GM19328 (cell line): ENCODE measurements around the gene MYO1F.
A peak's percentile ranks its signal among the peaks of the same experiment; 100 is the strongest.
"Not testable (repeated sequence)": the region's sequence is repeated elsewhere in the genome, so short reads cannot be mapped to it uniquely, and the experiment has no call there.

Experiments used
- ATAC-seq: cut with Tn5 transposase; IDR thresholded peaks from one replicate; pipeline ENCODE4 v1.9.1; 2021; ENCODE audit warnings: mild to moderate bottlenecking, moderate library complexity; ENCODE audit not compliant: unreplicated experiment

MYO1F gene

GRCh38 chr19:8519388-8519787, 57.9 kb downstream of the MYO1F start:
- ATAC-seq: no peak

- no peak for ATAC-seq
Measured at GRCh38 chr19:8518536-8518935, 58.7 kb downstream of the MYO1F start.

DNA sequence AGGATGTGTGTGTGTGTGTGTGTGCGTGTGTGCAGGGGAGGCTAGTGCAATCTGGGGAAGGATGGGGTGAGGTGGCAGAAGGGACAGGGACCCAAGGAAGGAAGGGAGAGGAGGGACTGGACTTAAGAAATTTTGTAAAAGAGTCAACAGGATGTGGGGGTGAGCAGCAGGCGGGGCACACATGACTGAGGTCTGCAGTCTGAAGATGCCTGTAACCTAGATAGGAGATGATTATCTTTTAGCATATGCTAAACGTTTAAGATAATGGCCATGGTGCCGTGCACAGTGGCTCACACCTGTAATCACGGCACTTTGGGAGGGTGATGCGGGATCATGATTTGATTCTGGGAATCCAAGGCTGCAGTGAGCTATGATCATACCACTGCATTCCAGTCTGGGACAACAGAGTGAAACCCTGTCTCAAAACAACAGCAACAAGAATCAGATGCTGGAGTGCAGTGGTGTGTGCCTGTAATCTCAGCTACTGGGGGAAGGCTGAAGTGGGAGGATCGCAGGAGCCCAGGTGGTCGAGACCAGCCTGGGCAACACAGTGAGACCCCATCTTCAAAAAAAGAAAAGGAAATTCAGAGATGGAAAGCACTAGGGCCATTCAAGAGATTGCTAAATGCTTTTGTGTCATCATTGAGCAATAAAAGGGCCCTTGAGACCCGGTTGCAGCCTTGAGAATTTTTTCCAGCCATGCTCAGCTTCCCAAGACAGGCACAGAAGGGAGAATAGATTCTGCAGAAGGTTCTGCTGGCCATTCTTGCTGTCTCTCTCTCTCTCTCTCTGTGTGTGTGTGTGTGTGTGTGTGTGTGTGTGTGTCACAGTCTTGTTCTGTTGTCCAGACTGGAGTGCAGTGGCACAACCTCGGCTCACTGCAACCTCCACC, 59.4 kb downstream of the MYO1F start:
- ATAC-seq: no peak

DNA sequence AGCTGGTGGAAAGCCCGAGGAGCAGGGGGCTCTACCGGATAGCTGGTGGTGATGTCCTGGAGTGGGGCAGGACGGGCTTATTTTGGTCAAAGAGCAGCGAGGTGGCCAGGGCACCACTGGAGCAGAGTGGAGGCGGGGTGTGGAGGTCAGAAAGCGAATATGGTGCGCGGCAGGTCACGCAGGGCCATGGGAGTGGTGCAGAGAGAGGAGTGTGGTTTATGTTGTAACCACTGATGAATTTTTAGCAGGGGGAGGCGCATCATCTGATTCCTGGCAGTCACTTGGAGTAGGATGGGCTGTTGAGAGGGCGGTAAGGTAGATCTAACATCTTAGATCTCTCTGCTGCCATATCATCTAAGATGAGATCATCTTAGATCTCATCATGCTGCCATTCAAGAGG, 61.9 kb downstream of the MYO1F start:
- no peak for ATAC-seq

- ATAC-seq: not testable (repeated sequence)
Measured at GRCh38 chr19:8514505-8515009, 62.7 kb downstream of the MYO1F start.

GRCh38 chr19:8513687-8514504, 63.3 kb downstream of the MYO1F start, which contains the start of gene ZNF414:
ZNF414 (minus strand) TSS chr19:8514167; CDS start chr19:8514046, 121 bp downstream.
- ATAC-seq: peak; percentile 89

DNA sequence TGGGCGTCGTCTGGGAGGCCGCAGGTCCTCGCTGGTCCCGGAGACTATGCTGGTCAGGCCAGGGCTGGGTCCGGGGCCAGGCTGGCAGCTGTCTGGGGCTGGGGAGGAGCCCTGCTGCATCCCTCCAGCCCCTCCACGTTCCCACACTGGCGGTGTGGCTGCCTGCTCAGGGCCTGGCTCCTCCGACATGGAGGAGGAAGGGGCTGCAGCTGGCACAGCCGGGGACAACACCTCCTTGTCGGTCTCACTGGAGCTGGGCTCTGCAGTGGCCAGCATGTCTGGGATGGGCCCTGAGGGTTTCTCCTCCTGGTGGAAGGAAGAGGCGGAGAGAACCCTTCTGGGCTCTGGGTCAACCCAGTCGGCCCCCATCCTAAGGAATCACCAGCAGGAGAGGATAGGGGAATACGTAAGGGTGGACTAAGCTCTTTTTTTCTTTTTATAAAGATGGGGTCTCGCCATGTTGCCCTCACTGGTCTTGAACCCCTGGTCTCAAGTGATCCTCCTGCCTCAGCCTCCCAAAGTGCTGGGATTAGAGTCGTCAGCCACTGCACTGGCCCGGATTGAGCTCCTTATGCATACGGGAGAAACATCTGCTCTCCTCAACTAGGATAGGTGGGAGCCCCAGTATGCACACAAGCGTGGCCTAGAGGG, 64.1 kb downstream of the MYO1F start:
- ATAC-seq: no peak

GRCh38 chr19:8512115-8512967, 64.9 kb downstream of the MYO1F start:
- ATAC-seq: no peak

GRCh38 chr19:8511573-8512101, 65.6 kb downstream of the MYO1F start:
- ATAC-seq: no peak

DNA sequence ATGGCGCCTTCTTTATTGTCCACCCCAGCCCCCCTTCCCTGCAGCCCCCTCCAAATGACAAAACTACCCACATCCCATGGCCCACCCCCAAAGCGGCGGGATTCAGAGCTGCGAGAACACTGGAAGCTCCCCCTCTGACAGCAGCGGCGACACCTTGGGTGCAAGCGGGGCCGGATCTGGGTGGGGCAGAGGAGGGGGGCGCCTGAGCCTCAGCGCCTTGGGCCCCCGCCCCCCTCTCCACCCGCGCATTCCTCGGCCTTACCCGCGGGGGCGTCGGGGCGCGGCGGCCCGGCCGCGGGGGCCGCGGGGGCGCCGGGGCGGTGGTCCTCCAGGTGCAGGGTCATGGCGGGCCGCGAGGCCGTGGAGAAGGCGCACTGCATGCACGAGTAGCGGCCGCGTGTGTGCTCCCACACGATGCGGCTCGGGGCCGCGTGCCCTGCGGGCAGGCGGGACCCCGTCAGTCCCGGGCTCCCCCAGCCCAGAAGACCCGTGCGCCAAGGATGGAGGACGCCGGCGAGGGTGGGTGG, 66.6 kb downstream of the MYO1F start:
- no peak for ATAC-seq

DNA sequence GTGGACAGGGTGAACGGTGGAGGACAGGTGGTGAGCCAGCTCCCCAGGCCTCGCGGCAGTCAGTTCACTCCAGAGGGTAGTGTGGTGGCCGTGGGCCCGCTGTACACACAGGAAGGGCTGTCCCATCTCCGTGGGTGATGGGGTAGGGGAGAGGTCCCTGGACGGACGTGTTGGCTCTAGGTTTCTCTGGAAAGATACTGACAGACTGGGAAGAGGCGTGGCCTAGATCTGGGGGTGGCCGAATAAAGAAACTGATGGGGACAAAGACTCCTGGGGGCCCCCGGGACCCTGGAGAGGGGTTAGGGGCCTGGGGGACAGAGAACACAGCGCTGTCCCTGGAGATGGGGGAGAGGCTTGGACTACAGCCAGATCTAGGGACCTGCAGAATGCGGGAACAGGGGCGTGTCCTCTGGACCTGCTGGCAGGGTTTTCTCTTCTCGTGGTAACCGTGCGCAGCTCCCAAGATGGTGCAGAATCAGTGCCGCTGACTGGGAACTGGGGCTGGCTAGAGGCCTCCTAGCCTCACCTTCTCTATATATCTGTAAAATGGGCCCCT, 70.8 kb downstream of the MYO1F start:
- ATAC-seq: no peak

GRCh38 chr19:8505680-8506401, 71.4 kb downstream of the MYO1F start:
- ATAC-seq: no peak

DNA sequence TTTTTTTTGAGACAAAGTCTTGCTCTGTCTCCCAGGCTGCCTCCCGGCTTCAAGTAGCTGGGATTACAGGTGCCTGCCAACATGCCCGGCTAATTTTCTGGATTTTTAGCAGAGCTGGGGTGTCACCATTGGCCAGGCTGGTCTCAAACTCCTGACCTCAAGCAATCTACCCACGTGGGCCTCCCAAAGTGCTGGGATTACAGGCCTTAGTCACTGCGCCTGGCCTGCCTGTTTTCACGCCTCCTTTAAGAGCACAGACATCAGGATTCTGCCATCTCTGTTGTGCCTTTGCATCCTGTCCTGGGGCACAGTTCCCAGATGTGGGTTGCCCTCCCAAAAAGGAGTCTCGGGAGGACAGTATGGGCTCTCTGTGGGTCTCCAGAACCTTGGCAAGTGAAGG, 72.3 kb downstream of the MYO1F start:
- ATAC-seq: no peak

GRCh38 chr19:8504171-8504570, 73.1 kb downstream of the MYO1F start:
- ATAC-seq: no peak

- ATAC-seq: no peak
Measured at GRCh38 chr19:8503510-8503909, 73.7 kb downstream of the MYO1F start.

- no peak for ATAC-seq
Measured at GRCh38 chr19:8501981-8502380, 75.3 kb downstream of the MYO1F start.

- ATAC-seq: no peak
Measured at GRCh38 chr19:8501516-8501915, 75.7 kb downstream of the MYO1F start.

GRCh38 chr19:8500158-8500557, 77.1 kb downstream of the MYO1F start:
- ATAC-seq: no peak
